Hematopoietic multipotent progenitor cell treated with erythropoietin and hydrocortisone succinate and interleukin-3 and kit ligand, for 17 days (in vitro differentiated cells): ENCODE results near the gene KIRREL3.

Source experiments
- DNase-seq: peaks from one replicate; pipeline ENCODE4 v3.0.0-alpha.2; 2015; ENCODE audit warnings: low spot score

KIRREL3 gene

GRCh38 chr11:126575849-126576248, 424.7 kb downstream of the KIRREL3 start:
- no peak for DNase-seq

- DNase-seq, result no peak
These were observed 427.1 kb downstream of the KIRREL3 start for GRCh38 chr11:126573325-126573978.

- DNase-seq, result no peak
These were observed 430.1 kb downstream of the KIRREL3 start for GRCh38 chr11:126570489-126570888.

- no peak for DNase-seq
These were observed 433.2 kb downstream of the KIRREL3 start for GRCh38 chr11:126567419-126567818.

GRCh38 chr11:126564566-126564965, 436.0 kb downstream of the KIRREL3 start:
- no peak for DNase-seq

- no peak for DNase-seq
These were observed 439.2 kb downstream of the KIRREL3 start for GRCh38 chr11:126561327-126561893.

GRCh38 chr11:126560221-126560620, 440.3 kb downstream of the KIRREL3 start:
- no peak for DNase-seq

GRCh38 chr11:126548581-126549550, 451.7 kb downstream of the KIRREL3 start:
- DNase-seq, result no peak

- DNase-seq, result no peak
These were observed 452.9 kb downstream of the KIRREL3 start for GRCh38 chr11:126547691-126548090.

GRCh38 chr11:126547161-126547560, 453.4 kb downstream of the KIRREL3 start:
- DNase-seq, result no peak

GRCh38 chr11:126546694-126547093, 453.9 kb downstream of the KIRREL3 start:
- DNase-seq, result no peak

- DNase-seq, result no peak
These were observed 454.4 kb downstream of the KIRREL3 start for GRCh38 chr11:126546191-126546590.

GRCh38 chr11:126545057-126545555, 455.5 kb downstream of the KIRREL3 start:
- no peak for DNase-seq

- no peak for DNase-seq
These were observed 456.2 kb downstream of the KIRREL3 start for GRCh38 chr11:126544108-126545056.

GRCh38 chr11:126543691-126544090, 456.9 kb downstream of the KIRREL3 start:
- no peak for DNase-seq

GRCh38 chr11:126542334-126543015, 458.1 kb downstream of the KIRREL3 start:
- no peak for DNase-seq

GRCh38 chr11:126538071-126538470, 462.5 kb downstream of the KIRREL3 start:
- no peak for DNase-seq

GRCh38 chr11:126537492-126537891, 463.1 kb downstream of the KIRREL3 start:
- no peak for DNase-seq

GRCh38 chr11:126534141-126534805, 466.3 kb downstream of the KIRREL3 start:
- DNase-seq, result no peak

GRCh38 chr11:126533560-126533959, 467.0 kb downstream of the KIRREL3 start:
- DNase-seq, result no peak
